Mesenteric fat pad (tissue), 1 donor: ENCODE measurements around the gene HRH4. TPM values are rescaled to one million over a fixed set of nuclear protein-coding genes. Genes with fewer than 3 reads are reported as not detected.

Source experiments
- DNase-seq: peaks from one replicate; pipeline ENCODE4 v3.0.0-alpha.2; 2020; ENCODE audit warnings: low spot score
- long read RNA-seq: library from polyadenylated mRNA; unstranded; transcript quantifications from one replicate; pipeline ENCODE4 v2.0.0, GENCODE V29; 2020
- total RNA-seq: library from RNA; stranded (reverse); fragmentation: NEBNext Ultra II Directional; extraction: Animal tissue kit (Norgen Biotek cat#: 25700); gene quantifications from one replicate; pipeline ENCODE4 v1.2.1, GENCODE V29; 2021
- donor health status: DM: yes; HTN: yes; CAD: no.

The HRH4 gene, protein sequence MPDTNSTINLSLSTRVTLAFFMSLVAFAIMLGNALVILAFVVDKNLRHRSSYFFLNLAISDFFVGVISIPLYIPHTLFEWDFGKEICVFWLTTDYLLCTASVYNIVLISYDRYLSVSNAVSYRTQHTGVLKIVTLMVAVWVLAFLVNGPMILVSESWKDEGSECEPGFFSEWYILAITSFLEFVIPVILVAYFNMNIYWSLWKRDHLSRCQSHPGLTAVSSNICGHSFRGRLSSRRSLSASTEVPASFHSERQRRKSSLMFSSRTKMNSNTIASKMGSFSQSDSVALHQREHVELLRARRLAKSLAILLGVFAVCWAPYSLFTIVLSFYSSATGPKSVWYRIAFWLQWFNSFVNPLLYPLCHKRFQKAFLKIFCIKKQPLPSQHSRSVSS
- 0.39 TPM for total RNA-seq
- long read RNA-seq: 0 reads

DNA sequence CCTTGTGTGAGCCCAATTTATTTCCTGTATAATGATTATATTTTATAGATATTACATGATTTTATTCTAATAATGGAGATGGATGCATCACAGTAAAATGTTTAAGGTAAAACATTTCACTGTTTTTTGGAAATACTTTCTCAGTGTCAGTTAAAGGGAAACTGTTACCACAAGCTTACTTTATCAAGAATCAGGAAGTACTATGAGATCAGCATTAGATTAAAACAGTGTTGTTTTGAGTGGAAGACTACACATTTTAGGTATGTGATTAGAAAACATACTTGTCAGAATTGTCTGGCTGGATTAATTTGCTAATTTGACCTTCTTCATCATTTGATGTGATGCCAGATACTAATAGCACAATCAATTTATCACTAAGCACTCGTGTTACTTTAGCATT, at the start of gene HRH4:
Gene HRH4 (plus strand): TSS at position 250 of the 400 bp plus-strand sequence. CDS start 92 bp downstream, at position 342.
- no peak for DNase-seq

- no peak for DNase-seq
Observed at GRCh38 chr18:24413148-24413547, 47.3 kb upstream of the HRH4 start.

DNA sequence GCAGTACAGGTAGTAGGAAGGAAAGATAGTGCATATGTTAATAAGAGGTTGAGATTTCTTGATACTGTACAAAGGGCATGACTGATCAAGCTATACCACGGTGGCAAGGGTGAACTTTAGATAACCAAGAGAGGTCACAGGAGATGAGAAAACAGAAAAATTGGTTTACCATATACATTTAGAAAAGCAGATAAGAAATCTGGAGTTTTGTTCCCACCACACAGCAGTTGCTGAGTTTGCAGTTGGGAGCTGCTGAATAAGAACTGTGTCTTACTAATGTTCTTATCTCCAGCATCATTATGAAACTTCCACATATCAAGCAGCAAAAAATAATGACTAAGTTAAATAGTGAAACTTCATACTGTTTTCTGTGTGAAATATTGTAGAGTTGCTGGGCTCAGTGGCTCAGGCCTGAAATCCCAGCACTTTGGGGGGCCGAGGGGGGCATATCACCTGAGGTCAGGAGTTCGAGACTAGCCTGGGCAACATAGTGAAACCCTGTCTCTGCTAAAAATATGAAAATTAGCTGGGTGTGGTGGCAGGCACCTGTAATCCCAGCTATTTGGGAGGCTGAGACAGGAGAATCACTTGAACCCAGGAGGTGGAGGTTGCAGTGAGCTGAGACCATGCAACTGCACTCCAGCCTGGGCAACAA, 46.0 kb upstream of the HRH4 start:
- DNase-seq: no peak

DNA sequence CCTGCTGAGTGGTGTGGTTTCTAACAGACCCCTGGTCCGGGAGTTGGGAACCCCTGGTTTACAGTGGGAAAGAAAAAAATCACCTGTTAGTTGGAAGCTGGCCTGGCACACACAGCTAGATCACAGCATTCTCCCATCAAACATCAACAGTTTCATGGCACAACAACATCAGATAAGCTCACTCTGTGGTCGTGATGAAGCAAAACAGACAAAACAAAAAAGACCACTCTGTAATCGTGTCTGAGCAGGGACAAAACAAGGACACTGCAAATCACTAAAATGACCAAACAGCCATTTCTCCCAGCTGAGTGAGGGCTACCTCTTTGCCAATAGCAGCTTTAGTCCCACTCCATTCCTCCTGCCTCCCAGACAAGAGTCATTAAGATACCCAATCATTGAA, 43.0 kb upstream of the HRH4 start:
- DNase-seq: no peak

- DNase-seq: no peak
Observed at GRCh38 chr18:24420551-24420950, 39.9 kb upstream of the HRH4 start.

DNA sequence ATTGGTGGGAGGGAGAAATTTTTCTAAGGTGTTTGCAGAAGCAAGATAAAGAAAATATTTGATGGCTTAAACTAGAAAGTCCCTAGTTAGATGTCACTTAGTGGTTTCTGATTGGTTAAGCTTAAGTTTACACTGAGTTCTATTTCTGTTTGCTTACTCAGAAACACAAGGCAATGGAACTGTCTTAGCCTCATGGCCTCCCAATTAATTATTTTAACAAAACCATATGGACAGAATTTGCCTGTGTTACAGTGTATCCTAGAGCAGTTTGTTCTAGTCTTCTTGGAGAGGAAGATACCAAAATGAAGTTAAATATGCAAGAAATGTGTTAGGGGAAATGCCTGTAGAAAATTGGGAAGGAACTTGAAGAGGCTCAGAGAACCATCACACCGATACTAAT, 38.6 kb upstream of the HRH4 start:
- DNase-seq: no peak

- DNase-seq: no peak
Observed at GRCh38 chr18:24426073-24426397, 34.4 kb upstream of the HRH4 start.

DNA sequence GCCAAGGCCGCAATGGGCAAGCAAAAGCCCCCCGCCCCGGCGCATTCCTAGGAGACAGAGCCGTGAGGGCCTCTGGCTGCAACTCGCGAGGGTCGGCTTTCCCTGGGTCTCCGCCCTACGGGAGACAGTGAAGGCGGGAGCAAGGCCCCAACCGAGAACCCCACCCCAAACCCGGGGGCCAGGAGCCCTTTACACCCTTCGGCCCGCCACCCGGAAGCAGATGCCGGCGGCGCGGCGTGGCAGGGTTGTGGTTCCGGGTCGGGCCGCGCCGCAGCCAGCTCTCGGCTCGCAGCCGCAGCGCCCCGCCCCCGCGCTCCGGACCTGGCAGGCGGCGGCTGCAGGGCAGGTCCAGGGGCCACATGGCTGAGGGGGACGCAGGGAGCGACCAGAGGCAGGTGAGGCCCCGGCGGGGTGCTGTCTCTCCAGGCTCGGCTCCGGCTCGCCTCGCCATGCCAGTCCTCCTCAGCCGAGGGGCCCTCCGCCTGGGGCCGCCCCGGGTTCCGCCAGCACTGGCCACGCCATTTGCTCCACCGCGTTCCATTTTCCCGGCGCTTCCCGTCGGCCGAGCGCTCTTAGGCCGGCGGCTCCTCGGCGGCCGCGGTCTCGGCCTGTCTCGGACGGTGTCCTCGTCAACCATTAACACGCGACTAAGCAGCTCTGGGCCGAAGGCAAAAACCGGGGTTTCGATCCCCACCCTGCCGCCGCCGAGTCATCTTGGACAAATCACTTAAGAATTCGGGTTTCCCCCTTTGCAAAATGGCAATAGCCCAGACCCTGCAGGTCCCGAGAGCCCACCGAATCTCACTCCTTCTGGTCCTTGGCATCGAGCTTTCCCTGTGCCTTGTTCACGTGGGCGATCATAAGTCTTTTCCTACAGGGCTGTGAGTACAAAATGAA, 33.8 kb upstream of the HRH4 start, which contains the start of gene IMPACT:
Gene IMPACT (plus strand): TSS at position 273 of the 897 bp plus-strand sequence. CDS start 87 bp downstream, at position 360.
- peak; percentile 93 for DNase-seq

DNA sequence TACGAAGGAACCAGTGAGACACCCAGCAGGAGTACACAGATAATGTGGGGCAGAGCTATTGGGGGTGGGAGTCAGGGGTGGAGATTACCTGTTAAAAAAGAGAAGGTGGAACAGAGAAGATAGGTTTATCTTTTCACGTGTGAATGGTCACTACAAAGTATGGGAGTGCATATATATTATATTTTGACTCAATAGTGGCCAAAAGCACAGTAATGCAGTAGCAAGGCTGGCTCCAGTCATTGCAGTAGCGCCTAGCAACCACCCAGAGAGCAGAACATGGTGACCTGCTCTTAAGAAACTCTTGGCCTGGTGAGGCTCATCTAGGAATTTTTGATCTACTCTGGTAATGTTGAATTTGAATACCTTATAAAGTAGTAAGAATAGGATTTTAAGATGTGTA, 33.0 kb upstream of the HRH4 start:
- no peak for DNase-seq

- DNase-seq: no peak
Observed at GRCh38 chr18:24428709-24429108, 31.7 kb upstream of the HRH4 start.

DNA sequence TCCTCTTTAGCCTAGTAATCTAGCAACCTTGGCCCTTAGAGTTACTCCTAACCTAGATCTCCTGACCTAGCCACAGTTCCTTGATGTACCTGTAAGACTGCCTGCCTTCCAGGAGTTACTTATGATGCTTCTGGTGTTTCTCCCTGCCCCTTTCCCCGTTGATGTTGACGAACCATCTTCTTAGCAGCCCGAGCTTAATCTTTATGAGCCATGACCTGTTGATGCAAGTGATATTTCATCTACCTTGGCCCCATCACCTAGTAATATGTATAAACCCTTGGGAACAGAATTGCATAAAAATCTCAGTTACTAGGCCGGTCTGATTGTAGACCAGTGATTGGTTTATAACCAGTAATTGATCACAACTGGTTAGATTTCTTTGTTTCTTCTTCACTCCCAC, 31.2 kb upstream of the HRH4 start:
- no peak for DNase-seq

DNA sequence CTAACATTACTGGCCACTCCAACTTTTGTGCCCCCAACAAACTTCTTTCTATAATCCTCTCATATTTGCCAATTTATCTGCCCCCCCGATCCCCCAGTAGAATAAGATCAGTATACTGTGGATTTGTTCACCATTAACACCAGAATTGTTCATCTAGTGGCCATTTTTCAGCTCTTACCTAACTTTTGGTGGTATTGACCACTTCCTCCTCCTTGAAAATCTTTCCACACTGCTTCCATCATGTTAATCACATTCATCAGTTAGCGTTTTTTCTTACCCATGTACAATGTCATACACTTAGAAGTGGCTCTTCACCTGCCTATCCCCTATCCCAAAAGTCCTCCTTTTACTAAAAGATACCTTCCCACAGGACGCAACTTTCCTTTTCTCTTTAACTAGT, 27.8 kb upstream of the HRH4 start:
- no peak for DNase-seq

GRCh38 chr18:24436939-24437338, 23.5 kb upstream of the HRH4 start:
- DNase-seq: no peak

DNA sequence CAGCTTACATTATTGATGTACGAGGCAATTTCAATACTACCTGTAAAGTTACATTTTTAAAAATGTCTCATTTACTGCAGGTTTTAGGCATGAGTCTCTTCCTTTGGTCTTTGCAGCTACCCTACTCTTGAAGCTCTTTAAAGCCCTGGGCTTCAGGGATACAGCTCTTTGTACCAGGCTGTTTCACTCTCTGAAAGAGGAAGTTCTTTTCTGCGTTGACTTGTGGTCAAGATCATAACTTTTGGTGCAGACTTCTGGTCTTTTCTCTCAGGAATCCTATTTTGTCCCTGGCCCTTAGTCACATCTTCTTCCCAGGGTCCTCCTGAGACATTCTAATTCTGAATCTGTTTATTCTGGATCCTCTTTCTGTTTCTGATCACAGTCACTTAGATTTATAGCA, 16.6 kb upstream of the HRH4 start:
- no peak for DNase-seq

- no peak for DNase-seq
Observed at GRCh38 chr18:24446453-24446852, 14.0 kb upstream of the HRH4 start.

DNA sequence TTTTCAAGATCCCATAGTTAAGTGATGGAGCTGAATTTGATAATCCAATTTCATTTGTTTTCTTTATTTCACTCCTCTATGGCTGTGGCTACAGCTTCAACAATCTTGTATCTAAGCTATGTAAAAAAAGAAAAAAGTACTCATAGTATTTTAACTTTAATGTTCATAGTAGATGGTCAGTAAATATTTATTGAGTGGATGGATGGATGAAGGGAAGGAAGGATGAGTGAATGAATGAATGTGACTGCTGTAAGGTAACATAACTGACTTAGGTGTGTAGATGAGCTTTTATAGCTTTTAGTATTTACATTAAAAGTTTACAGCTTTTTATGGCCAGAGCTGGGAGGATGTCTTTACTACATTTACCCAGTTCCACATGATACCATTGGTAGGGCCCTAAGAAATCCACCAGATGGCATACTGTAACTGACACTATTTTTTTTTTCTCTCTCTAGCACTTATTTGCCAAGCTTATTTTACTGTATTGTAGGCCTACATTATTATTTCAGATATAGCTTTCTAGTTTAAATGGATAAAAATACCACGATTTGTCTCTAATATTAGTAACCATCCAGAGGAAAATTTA, 13.4 kb upstream of the HRH4 start:
- DNase-seq: no peak

GRCh38 chr18:24447961-24448360, 12.5 kb upstream of the HRH4 start:
- DNase-seq: no peak

- DNase-seq: no peak
Observed at GRCh38 chr18:24456549-24456948, 3.9 kb upstream of the HRH4 start.

DNA sequence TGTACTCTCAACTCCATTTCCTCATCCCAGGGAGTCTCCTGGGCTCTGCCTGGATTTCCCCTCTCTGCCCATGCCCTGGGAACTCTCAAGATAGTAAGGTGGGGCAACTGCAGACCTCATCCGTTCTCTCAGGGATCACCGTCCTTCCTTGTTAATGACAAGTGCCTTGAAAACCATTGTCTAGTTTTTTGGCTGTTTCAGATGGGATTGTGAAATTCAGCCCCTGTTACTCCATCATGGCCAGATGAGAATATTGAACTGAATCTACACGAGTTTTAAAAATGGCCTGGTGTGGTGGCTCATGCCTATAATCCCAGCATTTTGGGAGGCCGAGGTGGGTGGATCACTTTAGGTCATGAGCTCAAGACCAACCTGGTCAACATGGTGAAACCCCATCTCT, 665 bp upstream of the HRH4 start:
- DNase-seq: no peak

DNA sequence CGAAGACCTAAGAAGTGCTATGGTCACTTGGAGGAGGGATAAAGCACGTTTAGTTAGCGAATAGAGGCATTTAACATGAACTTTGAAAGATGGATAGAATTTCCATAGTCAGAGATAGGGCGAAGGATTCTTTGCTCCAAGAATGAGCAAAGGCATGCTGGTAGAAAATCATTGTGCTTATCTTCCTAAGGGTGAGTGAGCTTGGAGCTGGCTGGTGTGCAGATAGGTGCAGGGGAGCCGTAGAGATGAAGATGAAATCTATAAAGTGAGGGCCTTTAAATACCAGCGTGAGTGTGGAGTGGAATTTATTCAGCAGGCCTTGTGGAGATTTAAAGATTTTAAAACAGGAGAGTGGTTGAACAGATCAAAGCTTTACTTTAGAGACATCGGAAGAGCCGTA, 1.6 kb downstream of the HRH4 start:
- no peak for DNase-seq
